NCI-H1436 (cell line): ENCODE measurements around the gene ANKRD36C.
"Not testable (repeated sequence)": the region's sequence is repeated elsewhere in the genome, so short reads cannot be mapped to it uniquely, and the experiment has no call there.

ENCODE experiments used
- DNase-seq: peaks from one replicate; lab custom pipeline; 2025; lab: John Stamatoyannopoulos, UW

Gene ANKRD36C

DNA sequence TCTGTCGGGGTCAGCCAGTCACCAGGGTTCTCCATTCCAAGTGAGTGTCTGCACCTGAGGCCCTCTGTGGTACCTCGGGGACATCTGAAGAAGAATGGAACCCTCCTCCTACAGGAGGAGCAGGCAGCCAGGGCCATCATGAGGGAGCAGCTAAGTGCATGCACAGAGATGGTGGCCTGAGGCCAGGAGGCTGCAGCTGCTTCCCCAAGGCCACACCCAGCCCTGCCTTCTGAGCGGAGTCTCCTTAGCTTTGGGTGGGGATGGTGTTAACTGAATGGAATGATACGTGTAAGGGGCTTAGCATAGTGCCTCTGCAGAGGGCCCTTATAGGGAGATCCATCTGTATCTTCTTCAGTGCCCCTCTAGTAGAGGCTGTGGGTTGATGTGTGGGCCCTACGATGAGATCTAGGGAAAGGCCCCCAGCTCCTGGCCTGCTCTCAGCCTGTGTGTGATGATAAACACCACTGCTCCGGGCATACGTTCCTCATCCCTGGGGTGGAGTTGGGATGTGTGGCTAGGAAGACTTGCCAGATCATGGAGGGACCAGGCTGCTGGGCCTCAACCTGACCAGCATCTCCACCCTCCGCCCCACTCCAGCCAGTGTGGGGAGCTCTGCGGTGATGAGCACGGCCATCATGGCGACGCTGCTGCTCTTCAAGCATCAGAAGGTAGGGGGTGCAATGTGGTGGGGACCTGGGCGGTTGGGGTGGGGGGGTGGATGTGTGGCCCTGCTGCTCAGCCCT lies 192.3 kb downstream of the ANKRD36C start:
- DNase-seq = not testable (repeated sequence)

DNA sequence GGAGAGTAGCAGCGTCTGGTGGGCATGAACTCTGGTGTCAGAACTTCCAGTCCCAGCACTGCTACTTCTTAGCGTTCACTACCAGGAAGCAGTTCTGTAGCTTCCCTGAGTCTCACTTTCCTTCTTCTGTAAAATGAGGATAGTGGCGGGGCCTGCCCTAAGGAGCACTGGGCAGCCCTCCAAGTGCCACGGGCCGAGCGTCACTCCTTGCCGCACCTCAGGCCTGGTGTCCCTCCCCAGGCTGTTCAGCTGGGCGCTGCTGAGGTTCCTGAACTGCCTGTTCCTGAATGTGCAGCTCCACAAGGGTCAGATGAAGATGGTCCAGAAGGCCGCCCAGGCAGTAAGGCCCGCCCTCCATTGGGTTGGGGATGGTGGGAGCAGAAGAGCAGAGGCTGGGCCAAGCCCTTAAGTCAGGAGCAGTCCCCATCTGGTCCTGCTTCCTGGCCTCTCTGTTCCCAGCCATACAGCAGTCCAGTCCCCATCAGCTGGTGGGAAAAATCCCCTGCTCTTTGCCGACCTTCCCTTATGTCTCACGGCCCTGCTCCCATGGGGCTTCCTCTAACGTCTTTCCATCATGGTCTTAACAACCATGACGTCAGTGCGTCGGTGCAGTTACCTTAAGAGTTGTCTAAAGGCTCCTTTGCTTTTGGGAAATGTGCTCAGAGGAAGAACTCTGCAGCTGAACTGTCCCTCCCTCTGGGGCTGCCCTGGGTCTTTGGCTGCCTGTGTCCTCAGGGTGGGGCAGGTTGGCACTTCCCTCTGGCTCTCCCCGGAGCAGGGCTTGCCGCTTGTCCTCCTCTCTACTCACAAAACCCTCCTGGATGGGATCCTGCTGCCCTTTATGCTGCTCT lies 195.2 kb downstream of the ANKRD36C start:
- not testable (repeated sequence) for DNase-seq

DNA sequence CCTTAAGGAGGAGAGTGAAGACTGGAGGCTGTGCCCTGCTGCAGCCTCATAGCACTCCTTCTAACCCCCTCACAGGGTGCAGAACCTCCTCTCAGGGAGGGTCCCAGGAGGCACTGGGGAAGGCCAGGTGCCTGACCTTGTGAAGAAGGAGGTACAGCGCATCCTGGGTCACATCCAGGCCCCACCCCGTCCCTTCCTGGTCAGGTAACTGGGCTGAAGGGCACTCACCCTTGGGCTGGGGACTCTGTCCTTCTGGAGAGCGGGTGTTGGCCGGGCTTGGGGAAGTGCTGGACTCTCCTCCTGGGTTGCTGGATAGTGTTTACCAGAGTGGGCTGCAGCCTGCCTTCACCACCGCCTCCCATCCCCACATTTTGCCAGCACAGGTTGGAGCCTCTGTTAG lies 197.7 kb downstream of the ANKRD36C start:
- not testable (repeated sequence) for DNase-seq

DNA sequence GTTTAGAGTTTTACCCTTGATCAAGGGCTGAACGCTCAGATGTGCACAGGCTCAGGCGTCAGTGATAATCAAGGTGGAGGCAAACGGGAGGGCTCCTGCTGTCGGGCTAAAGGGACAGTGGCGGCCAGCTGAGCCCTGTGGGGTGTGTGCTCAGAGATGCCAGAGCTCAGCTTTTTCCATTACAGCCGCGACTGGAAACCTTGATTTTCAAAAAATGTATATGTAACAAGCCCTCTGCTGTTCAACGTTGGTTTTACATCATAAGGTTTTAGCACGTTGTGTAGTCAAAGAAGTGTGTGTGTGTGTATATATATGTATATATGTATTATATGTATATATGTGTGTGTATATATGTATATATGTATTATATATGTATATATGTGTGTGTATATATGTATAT lies 201.4 kb downstream of the ANKRD36C start:
- not testable (repeated sequence) for DNase-seq

- DNase-seq = not testable (repeated sequence)
Measured at GRCh38 chr2:95789385-95789784, 202.2 kb downstream of the ANKRD36C start.

DNA sequence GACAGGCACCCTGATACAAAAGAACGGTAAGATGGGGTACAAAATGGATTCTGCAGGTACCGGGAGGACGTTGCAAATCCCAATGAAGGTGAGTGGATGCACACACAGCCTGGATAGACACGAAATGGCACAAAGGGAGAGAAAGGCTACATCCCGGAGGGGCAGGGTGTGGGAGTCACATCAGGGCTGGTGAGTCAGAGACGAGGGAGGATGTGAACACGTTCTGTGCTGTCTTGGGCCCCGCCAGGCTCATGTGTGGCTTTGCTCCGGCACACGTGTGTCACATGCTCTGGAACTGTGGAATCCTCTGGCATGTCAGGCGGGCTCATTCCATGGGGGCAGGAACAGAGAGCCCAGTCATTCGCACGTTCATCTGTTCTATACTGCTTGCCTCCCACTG lies 203.0 kb downstream of the ANKRD36C start:
- not testable (repeated sequence) for DNase-seq
